Fibroblast of skin of right quadriceps (primary cell): Measurements from ENCODE around the gene PPIP5K2.
"Not testable (repeated sequence)": the region's sequence is repeated elsewhere in the genome, so short reads cannot be mapped to it uniquely, and the experiment has no call there.

Experiments
- DNase-seq: peaks from one replicate; pipeline ENCODE4 v3.0.0-alpha.2; 2013

Gene PPIP5K2

DNA sequence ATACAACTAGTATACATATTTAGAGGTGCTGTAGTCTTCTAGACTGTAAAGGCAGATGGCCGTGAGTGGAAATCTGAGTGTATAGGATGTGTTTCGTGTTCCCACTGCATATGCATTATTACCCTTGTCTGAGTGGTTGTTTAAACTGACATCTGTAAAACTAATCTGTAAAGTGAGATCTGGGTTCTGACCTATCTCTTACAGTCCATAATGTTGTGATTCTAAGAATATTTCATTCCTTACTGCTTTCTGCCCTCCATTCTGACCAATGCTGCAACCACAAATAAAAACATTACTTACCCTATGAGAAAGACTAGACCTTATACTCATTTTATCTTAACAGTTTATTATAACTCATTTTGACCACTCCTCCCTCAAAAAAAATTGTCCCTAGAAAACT, 90.9 kb downstream of the PPIP5K2 start:
- no peak for DNase-seq

DNA sequence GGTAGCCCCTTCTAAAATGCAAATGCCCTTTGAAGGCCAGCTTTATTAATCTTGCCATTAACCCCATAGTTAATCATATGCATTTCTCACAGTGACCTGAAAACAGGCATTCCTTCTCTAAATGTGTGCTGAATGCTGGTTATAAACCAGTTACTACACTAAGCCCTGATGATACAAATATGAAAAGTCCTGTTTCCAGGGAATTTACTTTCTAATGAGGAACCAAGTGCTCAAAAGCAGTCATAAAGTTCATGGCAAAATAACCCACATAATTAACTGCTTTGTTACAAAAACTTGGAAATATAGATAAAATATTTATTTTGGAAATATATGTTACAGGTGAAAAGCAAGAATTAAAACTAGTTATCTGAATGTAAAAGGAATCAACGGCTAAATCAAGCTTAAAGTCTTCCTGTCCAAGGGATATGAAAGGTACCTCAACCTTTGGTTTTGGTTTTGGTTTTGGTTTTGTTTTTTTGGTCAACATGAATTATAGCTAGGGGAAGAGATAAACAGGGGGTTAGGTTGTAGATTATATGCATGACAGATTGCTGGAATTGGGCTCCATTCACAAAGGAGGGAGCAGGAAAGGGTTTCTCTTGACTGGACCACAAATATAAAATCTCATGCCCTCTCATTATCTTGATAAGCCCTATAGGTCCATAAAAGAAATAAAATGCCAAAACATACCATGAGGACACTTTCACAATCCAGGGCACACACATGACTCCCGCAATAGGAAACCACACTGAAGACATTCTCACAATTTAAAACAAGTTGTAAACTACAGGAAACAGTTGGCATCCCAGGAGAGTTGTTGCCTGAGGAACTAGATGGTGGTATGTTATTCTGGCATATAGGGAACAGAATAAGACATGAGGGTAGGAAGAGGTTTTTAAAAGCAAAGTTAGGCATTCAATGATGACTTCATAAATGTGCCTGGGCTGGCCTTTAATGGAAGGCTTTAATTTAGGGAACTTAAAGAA, 91.8 kb downstream of the PPIP5K2 start:
- DNase-seq = peak; percentile 9

DNA sequence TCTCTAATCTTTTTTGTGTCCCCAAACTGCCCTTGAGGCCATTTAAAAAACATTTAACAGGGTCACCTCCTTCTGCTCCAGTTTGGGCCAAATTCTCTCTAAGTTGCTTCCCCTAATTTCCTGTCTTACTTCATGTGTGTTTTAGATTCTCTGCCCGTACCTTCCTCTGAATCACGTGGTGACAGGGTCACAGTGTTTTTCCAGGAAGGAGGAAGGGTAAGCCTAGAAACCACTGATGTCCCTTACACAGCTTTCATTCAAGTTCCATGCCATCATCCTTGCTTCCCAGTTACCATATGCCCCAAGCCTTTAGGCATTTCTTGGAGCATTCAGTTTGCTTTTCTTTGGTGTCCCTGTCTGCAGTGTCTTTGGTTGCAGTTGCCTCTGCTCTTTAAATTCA, 96.0 kb downstream of the PPIP5K2 start:
- no peak for DNase-seq

DNA sequence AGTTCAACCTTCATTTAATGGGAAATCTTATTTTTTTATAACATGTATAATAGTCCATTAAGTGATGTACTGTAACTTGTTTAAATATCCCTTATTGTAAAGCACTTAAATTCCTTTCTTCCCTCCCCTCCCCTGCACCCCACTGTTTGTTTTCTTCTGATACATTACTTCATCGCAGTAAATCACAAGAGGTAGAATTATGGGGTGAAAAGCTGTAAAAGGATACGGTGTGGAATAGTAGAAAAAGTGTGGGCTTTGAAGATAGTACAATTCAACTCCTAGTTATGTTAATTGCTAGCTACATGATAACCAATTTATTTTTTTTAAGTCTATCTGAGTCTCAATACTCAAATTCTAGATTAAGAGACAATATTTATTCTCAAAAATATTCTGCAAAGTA, 96.6 kb downstream of the PPIP5K2 start:
- DNase-seq = no peak

DNA sequence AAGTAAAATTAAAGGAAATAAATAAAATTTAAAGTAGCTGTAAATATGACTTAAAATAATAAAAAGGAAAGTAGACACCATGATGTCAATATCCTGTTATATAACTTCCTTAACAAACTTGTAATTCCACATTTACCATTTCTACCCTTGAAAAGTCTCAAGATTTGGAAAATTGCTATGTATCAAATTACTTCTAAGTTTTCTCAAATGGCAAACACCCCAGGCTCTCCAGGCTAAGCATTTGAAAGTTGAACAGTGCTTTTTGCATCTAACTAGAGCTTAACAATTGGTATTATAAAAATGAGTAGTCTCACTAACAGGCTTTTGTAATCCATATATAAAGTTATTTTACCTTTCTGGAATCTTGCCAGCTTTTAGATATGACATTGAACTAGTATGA, 97.0 kb downstream of the PPIP5K2 start:
- DNase-seq = no peak

DNA sequence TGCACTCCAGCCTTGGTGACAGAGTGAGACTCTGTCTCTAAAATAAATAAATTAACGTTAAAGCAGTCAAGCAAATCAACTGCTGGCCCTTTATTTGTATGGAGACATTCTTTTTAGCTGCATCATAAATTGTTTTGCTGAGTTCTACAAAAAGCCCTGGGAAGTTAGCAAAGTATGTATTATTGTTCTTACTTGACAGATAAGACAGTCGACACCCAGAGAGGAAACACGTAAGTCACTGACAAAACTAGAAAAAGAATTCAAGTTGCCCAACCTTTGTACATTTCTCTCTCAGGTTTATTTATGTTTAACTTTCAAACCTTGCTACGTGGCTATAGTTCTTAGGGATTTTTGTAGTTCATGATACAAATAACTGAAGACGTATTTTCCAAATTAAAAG, 98.1 kb downstream of the PPIP5K2 start:
- DNase-seq = peak; percentile 16

DNA sequence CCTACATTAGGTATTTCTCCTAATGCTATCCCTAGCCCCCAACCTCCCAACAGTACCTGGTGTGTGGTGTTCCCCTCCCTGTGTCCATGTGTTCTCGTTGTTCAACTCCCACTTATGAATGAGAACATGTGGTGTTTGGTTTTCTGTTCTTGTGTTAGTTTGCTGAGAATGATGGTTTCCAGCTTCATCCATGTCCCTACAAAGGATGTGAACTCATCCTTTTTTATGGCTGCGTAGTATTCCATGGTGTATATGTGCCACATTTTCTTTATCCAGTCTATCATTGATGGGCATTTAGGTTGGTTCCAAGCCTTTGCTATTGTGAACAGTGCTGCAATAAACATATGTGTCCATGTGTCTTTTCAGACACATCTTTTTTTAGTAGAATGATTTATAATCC, 99.0 kb downstream of the PPIP5K2 start:
- not testable (repeated sequence) for DNase-seq

DNA sequence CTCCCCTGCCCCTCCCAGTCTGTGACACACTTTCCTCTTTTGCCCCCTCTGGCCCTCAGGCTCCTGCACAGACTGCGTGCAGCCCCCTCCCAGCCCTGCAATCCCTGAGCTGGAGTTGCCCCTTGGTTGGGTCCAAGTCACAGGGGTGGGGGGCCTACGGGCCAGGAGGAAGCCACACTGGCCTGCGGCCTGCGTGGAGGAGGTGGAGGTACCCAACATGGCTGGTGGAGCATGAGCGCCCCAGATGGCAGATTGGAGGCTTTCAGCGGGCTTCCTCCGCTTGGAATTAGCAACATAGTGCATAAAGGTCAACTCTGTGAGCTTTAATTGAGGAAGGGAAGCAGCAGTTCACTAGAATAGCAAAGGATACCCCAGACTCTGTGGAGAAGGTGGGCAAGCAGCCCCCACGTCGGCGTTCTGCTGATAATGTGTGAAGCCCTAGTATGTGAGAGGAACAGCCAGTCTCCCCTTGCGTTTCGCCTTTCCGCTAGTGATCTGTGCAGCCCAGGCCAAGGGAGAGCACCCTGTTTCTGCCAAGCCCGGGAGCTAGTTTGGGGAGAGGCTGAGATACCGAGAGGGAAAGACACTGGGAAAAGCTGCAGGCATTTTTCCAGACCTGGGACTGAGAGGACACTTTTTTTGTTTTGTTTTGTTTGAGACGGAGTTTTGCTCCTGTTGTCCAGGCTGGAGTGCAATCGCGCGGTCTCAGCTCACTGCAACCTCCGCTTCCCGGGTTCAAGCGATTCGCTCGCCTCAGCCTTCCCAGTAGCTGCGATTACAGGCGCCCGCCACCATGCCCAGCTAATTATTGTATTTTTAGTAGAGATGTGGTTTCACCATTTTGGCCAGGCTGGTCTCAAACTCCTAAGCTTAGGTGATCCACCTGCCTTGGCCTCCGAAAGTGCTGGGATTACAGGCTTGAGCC, 103.2 kb downstream of the PPIP5K2 start:
- DNase-seq = no peak

DNA sequence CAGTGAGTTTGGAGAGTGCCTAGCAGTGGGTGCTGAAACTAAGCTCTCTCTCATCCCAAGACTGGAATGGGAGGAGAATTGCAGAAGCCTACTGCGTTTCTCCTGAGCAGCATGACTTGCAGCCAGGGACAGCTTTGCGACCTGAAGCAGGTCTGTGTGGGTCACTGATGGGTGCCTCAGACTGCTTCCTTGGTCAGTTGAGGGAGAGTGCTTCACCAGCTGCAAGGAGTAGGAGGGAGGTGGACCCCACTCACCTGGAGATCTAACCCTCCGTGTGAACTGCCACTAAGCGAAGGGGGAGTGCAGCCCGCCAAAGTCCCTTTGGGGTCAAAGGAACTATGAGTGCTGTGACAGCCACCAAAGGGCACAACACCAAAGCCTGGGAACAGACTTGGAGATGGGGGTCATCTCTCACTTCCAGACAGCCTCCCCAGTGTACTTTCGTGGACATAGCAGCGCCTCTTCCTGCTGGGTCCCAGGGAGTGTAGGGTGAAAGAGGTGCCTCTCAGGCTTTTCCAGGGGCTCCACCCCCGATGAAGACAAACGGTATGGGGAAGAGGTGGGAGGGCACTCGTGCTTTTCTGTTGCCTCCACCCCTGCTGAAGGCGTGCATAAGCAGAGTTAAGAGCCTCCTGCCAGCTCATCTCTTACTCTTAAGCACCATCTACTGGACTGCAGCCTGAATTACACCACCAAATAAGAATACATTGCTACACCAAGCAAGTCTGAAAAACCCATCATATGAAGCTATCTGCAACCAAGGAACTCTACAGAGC, 104.2 kb downstream of the PPIP5K2 start:
- peak; percentile 74 for DNase-seq

DNA sequence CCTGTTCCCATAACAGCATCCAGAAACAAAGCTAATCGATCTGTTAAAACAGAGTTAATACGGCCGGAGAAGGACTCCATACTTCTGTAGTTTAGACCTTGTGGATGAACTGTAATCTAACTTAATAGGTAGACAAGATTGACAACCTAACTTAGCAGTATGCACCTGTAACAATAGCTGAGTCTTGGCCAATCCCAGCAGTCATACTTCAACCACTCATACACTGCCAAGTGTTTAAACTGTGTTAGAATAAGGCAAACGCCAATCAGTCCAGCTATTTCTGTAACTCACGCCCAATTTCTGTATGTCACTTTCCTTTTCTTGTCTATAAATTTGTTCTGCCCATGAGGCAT, 104.8 kb downstream of the PPIP5K2 start:
- DNase-seq = no peak

DNA sequence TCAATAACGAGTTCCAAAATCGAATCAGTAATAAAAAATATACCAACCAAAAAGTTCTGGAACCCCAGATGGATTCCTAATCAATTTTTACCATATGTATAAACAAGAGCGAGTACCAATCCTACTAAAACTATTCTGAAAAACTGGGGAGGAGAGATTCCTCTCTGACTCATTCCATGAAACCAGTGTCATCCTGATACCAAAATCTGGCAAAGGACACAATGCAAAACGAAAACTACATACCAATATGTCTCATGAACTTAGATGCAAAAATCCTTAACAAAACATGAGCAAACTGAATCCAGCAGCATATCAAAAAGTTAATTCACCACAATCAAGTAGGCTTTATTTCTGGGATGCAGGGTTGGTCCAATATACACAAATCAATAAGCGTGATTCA, 108.0 kb downstream of the PPIP5K2 start:
- DNase-seq = no peak

DNA sequence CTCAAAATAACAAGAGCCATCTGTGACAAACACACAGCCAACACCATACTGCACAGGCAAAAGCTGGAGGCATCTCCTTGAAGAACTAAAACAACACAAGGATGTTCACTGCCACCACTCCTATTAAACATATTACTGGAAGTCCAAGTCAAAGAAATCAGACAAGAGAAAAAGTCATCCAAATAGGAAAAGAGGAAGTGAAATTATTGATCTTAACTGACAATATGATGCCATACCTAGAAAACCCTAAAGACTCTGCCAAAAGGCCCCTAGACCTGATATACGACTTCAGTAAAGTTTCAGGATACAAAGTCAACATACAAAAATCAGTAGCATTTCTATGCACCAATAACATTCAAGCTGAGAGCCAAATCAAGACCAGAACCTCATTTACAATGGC, 108.5 kb downstream of the PPIP5K2 start:
- DNase-seq = no peak

DNA sequence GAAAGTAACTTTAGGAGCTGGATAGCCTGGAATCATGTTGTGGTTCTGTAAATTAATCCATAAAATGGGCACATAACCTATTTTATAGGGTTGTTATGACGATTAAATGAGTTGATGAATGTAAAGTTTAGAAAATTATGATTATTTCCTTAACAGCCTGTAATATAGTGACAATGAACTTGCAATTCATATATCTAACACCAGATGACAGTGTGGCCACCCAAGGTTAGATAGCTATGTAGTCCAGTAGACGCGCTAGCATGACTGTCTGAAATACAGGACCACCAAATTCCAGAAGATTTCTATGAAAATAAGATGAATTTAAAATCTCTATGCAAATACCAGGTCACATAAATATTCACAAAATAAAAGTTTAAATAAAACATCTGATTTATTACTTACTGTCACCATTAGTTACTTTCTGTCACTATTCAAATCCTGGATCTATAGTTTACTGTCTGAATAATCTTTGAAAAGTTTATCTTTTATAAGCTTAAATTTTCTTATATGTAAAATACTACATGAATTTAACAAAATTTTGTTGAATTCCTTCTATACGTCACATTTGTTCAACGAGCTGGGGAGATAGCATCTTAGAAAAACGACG, 112.4 kb downstream of the PPIP5K2 start:
- peak; percentile 46 for DNase-seq

DNA sequence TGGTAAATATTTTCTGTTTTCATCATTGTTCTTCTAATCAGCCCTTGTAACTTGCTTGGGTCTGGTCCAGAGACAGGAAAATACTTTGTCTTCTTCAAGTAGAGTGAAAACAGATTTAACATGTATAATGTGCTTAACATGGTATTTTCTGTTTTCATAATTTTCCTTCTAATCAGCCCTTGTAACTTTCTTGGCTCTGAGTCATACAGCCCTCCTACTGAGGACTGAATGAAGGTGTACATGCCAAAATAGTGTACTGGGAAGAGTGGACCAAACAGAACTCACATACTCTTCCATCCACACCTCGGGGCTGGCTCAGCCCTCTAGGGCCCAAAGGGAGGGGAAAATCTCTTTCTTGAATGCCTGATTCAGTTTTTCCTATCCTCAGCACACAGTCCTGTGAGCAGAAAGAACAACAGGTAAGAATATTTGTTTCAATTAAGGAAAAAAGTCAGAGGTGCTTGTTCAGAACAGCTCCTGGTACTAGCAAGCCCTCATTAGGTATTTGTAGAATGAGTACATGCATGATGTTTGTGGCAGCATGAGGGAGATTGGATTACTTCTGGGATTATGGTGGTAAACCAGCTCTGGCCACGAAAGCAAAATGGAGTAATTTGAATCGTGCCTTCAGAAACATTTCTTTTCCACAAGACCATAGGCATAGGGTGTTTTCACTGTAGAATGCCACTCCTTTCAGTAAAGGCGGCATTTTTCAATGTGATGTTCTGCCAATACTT, 114.3 kb downstream of the PPIP5K2 start:
- peak; percentile 24 for DNase-seq

DNA sequence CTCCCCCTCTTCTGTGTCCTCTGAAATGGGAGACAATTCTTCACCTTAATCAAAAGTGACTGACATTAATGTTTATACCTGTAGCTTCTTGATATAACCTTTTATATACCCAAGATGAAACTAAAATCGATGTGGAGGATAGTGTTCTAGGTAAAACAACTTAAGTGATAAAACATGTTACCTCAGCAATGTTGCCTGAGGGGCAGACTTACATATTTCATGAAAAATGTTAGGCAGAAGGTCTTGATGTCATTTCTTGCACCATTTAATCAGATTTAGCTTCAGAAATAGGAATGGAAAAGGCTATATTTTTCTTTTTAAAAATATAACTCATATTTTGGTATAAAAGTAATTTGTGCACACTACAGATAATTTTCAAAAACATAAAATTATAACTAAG, 115.8 kb downstream of the PPIP5K2 start:
- DNase-seq = no peak

DNA sequence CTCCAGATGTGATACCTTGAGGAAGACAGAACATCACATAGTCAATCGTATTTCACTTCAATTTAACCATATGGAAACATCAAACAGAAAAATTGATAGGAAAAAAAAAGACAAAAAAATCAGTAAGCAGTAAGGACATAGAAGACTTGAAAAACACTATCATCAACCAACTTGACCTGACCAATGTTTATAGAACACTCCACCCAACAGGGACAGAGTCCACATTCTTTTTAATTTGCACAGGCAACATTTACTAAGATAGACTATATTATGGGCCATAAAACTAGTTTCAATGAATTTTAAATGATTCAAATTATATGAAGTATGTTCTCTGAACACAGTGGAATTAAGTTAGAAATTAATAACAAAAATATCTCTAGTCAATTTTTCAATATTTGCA, 117.7 kb downstream of the PPIP5K2 start:
- DNase-seq = no peak

DNA sequence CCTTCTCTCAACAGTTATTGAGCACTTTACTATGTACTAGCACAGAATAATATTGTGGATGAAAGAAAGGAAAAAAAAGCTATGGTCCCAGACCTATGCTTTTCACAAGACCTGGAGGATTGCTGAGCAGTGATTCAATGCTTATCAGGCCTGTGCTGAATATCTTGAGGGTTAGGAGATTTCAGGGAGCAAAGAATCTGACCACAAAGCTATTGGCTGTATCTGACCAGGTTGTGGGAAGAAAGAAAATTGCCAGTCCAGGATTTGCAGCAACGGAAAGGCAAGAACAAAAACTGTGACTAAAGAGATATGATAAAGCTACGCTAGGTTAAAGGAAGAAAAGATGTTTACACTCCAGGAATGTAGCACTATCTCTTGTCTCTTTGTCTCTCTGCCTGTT, 123.6 kb downstream of the PPIP5K2 start:
- DNase-seq = peak; percentile 7

DNA sequence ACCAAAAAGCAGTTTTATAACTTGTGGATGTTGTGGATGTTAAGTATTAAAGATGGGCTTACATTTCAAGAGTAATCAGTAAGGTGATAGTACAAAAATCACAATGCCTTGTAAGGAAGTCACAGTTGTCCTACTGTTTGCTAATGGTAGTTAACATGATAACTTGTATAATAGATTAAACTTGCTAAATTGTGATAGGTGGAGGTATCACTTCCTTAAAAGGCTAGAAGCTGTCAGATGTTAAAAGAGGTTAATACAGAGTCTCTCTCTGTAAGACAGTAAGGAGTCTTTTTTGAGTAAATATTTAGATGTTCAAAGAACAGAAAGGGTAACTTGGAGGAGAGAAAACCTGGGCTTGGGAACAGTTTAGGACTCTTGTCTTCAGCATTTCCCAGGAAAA, 124.3 kb downstream of the PPIP5K2 start:
- no peak for DNase-seq

DNA sequence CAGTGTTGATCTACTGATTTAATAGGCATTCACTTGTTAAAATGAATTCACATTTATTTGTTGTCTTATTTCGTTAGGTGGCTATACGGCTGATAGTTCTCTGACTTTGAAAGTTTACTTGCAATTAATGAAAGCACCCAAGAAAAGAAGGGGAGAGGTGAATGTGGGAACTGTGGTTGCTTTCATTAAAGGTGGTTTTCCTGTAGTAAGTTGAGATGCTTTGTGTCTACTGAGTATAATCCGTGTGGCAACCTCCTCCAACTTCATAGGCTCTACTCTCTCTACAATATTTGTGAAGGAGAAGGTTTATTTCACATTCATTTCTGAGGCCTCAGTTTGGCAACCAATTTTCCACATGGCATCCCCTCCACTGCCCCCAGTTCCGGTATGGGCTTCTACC, 125.7 kb downstream of the PPIP5K2 start:
- DNase-seq = no peak

DNA sequence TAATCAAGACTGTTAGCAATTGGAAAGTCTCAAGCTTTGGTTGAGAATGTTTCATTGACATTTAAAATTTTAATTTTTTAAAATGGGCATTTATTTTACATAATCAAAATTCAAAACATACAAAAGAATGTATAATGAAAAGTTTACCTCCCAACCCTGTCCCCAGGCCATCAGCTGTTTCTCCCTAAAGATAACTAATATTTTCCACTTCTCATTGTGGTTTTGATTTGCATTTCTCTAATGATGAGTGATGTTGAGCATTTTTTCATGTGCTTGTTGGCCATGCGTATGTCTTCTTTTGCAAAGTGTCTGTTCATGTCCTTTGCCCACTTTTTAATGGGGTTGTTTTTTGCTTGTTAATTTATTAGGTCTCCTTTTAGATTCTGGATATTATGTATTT, 127.0 kb downstream of the PPIP5K2 start:
- no peak for DNase-seq

DNA sequence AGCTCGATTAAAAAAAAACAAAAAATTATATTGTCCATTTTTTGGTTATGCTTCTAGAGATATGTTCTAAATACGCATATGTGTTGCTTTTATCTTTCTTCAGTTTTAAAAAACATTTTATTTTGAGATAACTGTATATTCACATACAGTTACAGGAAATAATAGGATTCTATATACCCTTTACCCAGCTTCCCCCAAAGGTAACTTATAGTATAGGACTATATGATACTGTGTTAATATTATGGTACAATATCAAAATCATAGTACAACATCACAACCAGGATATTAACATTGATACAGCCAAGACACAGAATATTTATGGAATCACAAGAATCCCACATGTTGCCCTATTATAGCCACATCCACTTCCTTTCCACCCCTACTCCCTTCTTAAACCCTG, 129.0 kb downstream of the PPIP5K2 start:
- DNase-seq = no peak

DNA sequence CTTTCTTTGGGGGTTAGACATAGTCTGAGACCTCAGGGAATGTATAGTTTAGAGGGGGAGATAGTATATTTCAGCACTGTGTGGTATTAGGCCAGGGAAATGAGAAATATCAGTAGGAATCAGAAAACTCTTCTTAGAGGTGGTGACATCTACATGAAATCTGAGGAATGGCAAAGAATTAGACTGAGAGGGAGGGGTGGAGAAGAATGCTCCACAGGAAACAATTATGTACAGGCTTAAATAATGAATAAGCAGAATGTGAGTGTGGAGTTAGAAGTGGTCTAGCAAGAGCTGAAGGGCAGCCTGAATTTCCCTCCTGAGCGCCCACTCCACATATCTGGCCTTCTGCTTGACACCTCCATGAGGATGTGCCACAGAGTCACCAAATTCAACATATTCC, 134.8 kb downstream of the PPIP5K2 start:
- peak; percentile 32 for DNase-seq
